Activated CD4-positive, alpha-beta T cell treated with anti-CD3 and anti-CD28 coated beads, Interleukin-2, Interleukin-6, amounts not matched to agents 100 ng/mL and 50 ng/mL, durations not matched to agents 16 hours and 8 hours (primary cell): ENCODE data around the gene TECPR2.
"Not testable (repeated sequence)": the region's sequence is repeated elsewhere in the genome, so short reads cannot be mapped to it uniquely, and the experiment has no call there.

Experiments
- DNase-seq: peaks from one replicate; pipeline ENCODE4 v3.0.0-alpha.2; 2020

The TECPR2 gene

GRCh38 chr14:102538602-102539543, 176.1 kb downstream of the TECPR2 start:
- no peak for DNase-seq

DNA sequence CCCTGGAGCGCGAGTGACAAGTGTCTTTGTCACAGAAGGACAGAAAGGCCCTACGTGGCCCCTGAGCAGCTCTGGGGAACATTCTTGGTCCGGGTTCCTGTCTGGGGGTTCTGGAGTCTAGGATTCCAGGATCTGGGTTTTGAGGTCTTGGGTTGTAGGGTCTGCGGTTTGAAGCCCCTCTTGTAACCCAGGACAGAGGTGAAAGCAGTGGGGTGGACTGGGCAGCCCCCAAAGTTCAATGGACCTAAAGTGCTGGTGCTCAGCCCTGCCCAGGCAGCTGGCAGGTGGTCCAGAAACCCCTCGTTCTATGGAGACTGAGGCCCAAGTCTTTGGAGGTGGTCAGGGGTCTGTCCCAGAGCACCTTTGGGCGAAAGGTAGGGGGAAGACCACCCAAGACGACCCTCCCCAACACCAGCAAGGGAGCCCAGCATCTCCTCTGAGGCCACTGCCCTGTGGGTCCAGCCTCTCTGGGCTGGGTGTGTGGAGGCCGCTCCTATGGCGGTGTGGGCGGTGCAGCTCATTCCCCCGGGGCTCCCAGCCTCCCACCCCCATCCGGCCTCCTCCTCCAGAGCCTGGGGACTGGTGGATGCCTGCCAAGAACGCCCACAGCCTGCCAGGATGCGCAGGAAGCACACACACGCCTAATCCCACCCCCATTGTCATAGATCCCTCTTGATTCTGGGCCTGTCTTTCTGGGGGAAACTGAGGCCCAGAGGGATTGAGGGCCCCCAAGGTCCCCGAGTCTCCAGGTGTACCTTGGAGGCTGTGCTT, 177.0 kb downstream of the TECPR2 start:
- DNase-seq, result no peak

DNA sequence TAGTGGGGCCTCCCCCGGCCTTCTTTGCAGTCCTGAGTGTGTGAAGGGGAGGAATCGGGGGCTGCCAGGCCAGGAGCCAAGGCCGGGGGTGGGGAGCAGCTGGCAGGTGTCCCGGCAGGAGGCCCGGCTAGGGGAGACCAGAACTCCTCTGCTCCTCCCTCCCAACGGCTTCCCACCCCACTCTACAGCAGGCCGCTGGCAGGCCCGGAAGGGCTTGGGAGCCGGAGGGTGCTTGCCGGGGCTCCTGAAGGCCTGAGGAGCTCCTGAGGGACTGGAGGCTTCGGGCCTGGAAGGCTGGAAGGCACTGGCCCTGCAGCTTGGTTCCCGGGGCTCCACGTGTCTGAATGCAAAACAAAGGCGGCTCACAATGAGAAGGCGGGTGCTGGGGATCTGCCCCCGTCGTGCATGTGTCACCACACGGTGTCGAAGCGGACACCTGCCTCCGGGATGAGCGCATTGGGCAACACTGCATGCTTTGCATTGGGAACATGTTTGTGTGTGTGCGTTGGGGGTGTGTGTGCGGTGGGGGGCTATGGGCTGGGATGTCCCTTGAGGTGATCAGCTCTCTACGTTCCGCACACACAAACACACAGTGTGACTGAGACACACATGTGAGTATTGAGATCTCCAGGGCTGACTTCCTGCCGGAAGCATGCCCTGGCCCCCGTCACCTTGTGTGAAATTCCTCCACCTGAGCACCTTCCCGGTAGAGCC, 177.7 kb downstream of the TECPR2 start:
- no peak for DNase-seq

- DNase-seq, result not testable (repeated sequence)
Measured at GRCh38 chr14:102541029-102541491, 178.3 kb downstream of the TECPR2 start.

DNA sequence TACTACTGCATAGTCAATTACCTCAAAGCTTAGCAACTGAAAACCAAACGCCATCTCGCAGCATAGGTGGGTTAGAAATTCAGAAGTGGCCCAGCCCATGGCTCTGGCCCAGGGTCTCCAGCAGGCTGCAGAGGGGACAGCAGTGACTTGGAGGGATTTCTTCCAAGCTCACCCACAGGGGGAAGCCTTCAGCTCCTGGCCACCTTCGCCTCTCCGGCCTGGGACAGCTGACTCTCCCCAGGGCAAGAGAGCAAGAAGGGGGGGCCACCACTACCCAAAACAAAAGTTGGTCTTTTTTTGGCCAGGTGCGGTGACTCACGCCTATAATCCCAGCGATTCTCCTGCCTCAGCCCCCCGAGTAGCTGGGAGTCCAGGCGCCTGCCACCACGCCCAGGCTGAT, 179.0 kb downstream of the TECPR2 start:
- DNase-seq, result no peak

DNA sequence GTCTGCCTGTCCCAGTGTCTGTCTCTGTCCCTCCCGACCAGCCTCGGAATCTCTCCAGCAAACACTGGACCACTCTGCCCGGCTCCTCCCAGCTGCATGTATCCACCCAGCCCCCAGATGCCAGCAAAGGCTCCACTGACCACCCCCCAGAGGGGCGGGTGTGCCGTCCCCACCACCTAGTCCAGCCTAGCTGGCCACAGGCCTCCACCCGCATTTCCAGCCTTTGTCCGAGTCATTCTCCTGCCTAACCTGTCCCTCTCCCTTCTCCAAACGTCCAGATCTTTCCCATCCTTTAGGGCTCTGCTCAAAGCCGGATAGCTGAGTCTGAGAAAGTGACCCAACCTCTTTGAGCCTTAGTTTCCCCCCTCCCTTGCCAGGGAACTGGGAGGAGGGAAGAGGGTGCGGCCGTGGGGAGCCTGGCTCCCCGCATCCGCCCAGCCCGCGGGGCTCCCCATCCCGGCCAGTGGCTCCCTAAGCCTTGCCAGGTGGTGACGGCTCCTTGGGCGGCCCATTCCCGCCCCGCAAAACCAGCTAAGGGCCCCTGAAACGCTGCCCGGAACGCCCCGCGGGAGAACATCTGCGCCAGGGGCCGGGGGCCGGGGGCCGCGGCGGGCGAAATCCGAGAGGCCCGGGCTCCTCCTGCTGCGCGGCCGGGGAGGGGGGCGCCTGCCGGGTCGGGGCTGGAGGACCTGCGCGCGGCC, 181.5 kb downstream of the TECPR2 start:
- DNase-seq, result no peak

DNA sequence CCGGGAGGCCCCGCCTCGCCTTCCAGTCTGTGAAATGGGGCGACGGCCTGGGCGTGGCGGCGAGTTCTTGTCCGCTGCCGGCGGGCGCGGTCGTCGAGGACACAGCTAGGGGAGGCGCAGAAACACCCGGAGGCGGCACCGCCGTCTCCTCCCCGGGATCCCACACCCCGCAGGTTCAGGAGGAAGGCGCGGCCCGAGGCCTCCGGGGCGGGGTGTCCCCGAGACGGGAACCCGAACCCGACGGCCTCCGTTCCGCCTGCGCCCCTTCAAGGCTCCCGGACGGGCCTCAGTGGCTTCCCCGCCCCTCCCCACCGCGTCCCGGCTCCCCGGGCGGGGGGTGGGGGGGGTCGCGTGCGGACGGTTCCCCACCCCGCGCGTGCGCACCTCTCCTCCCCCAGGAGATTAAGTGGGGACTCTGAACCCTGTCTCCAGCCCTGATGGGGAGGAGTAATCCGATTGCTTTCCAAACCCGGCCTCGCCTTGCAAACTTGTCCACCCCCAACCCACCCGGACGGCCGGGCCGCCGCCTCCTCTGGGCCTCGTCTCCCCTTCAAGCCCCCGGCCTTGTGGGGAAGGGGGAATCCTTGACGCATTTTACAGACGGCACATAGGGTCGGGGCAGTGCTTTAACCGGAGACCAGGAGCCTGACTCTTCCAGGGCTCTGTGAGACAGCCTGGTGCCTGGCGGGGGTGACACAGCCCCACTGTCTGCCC, 182.2 kb downstream of the TECPR2 start:
- peak; percentile 12 for DNase-seq

GRCh38 chr14:102545461-102546265, 182.9 kb downstream of the TECPR2 start:
- no peak for DNase-seq

DNA sequence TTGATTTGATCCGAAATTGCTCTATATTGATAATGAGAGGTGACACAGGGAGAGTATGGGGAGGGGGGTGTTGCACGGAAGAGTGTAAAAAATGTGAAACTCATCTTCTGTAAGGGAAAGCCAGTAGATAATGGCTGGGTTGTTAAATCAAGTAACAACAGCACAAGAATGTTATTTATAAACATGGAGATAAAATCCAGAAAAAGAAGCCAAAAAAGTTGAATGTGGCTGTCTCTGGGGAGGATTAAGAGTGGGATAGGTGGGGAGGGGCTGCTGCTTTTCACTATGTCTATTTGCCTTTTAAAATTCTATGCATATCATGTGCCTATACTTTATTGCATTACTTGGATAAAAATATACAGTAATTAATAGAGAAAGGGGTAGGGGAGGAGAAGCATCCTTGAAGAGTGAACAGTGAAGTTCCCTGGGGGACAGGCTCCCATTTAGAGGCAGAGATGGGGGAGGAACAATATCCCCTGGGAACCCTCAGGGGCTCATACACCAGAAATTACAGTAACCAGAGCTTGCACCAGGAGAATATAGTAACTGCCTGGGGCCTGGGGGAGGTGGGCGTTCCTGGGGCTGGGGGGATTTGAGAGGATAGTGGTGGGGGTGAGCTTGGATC, 186.0 kb downstream of the TECPR2 start:
- DNase-seq, result no peak

DNA sequence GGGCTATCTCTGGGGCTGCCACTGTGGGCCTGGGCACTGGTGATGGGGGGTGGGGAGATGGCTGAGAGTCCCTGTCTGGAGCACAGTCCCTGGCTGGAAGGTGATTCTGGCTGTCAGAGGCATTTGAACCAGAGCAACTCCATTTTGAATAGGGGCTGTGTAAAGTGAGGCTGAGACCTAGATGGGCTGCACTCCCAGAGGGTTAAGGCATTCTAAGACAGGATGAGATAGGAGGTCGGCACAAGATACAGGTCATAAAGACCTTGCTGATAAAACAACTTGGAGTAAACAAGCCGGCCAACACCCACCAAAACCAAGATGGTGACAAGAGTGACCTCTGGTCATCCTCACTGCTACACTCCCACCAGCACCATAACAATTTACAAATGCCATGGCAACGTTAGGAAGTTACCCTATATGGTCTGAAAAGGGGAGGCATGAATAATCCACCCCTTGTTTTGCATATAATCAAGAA, 188.2 kb downstream of the TECPR2 start:
- not testable (repeated sequence) for DNase-seq
